ENCODE data around the gene EML4. TPM values are rescaled to one million over a fixed set of nuclear protein-coding genes. Genes with fewer than 3 reads are reported as not detected.
"Not testable (repeated sequence)": the region's sequence is repeated elsewhere in the genome, so short reads cannot be mapped to it uniquely, and the experiment has no call there.

The EML4 gene
- total and polyA plus RNA-seq, 4 donors = 9.6 to 51.9 (median 30.8) TPM

DNA sequence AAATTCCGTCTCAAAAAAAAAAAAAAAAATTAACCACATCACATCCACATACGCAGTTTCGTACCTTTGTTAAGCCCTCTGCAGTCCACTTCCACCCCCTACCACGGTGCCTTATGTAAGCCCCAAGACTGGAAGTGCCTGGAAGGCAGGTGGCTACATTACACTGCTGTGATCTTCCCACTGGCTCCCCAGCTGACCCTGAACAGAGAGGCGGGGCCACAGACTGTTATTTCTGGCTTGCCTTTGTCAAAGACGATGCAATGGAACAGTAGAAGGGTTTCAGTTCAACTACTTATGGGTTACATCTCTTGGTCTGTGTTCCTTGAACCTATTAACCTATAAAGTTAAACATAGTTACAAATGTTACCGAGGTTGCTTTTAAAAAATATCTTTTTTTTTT lies 207.6 kb downstream of the EML4 start:
- no peak for ATAC-seq (ENCODE audit: low FRiP score)
- Histone ChIP-seq H3K36me3 (ENCODE audit: control insufficient read depth in 1 of 2, insufficient read depth in 2 of 2, low read length in 1 of 2) (no peaks in the 10 kb centered on the region), H3K27ac (ENCODE audit: low read depth in 1 of 2, low read length in 2 of 2) (no peak overlapping the region), H3K4me1 (ENCODE audit: control insufficient read depth in 1 of 2, insufficient read depth in 2 of 2, low read length in 2 of 2) (no peaks in the 10 kb centered on the region), H3K27me3 (ENCODE audit: control insufficient read depth in 1 of 2, insufficient read depth in 2 of 2, low read length in 1 of 2) (no peaks in the 10 kb centered on the region), H3K9me3 (ENCODE audit: control insufficient read depth, low read length) (no peaks in the 10 kb centered on the region), H3K4me3 (ENCODE audit: low read length in 2 of 2) (no peak overlapping the region)
- no peak for DNase-seq
- intact Hi-C loops (cut with DNase I) = no loop called here
- 62 to 64% methylated on average over 7 of the region's 7 CpGs for WGBS, 2 donors

DNA sequence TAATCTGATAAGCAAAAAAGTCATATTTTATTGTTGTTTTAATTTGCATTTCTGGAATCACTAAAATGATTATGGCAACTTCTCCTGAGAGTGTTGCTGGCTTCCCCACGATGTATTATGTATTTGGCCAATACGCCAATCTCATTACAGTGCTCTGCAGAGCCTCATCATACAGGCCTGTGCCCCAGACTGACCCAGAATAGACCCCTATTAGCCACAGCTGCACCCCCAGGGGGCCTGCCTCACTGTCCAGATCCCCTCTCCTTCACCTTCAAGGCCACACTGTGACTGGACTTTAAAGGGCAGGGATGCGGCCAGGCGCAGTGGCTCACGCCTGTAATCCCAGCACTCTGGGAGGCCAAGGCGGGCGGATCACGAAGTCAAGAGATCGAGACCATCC lies 209.3 kb downstream of the EML4 start:
- Histone ChIP-seq H3K4me1 (ENCODE audit: control insufficient read depth in 1 of 2, insufficient read depth in 2 of 2, low read length in 2 of 2) (no peaks in the 10 kb centered on the region), H3K36me3 (ENCODE audit: control insufficient read depth in 1 of 2, insufficient read depth in 2 of 2, low read length in 1 of 2) (no peaks in the 10 kb centered on the region), H3K9me3 (ENCODE audit: control insufficient read depth, low read length) (no peaks in the 10 kb centered on the region), H3K27me3 (ENCODE audit: control insufficient read depth in 1 of 2, insufficient read depth in 2 of 2, low read length in 1 of 2) (no peaks in the 10 kb centered on the region), H3K27ac (ENCODE audit: low read depth in 1 of 2, low read length in 2 of 2) (no peak overlapping the region), H3K4me3 (ENCODE audit: low read length in 2 of 2) (no peak overlapping the region)
- ATAC-seq (ENCODE audit: low FRiP score) (no peak), DNase-seq (no peak)
- WGBS, 2 donors = 93 to 96% methylated on average over 9 of the region's 9 CpGs
- intact Hi-C loops (cut with DNase I) = no loop called here

DNA sequence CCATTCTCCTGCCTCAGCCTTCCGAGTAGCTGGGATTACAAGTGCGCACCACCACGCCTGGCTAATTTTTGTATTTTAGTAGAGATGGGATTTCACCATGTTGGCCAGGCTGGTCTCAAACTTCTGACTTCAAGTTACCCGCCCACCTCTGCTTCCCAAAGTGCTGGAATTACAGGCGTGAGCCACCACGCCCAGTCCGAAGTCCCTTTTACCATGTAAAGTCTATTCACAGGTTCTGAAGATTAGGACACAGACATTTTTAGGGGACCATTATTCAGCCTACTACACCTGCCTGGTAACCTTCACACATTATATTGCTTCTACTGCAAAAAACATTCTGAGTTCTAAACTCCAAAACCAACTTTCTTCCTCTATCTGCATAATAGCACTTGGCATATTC lies 210.9 kb downstream of the EML4 start:
- DNase-seq; H3K4me3 ChIP-seq (ENCODE audit: low read length in 2 of 2); intact Hi-C loops (cut with DNase I); H3K27me3 ChIP-seq (ENCODE audit: control insufficient read depth in 1 of 2, insufficient read depth in 2 of 2, low read length in 1 of 2); H3K9me3 ChIP-seq (ENCODE audit: control insufficient read depth, low read length); H3K4me1 ChIP-seq (ENCODE audit: control insufficient read depth in 1 of 2, insufficient read depth in 2 of 2, low read length in 2 of 2); H3K27ac ChIP-seq (ENCODE audit: low read depth in 1 of 2, low read length in 2 of 2); H3K36me3 ChIP-seq (ENCODE audit: control insufficient read depth in 1 of 2, insufficient read depth in 2 of 2, low read length in 1 of 2); ATAC-seq (ENCODE audit: low FRiP score): not testable (repeated sequence)
- 94% methylated on average over 7 of the region's 7 CpGs for WGBS, 2 donors

DNA sequence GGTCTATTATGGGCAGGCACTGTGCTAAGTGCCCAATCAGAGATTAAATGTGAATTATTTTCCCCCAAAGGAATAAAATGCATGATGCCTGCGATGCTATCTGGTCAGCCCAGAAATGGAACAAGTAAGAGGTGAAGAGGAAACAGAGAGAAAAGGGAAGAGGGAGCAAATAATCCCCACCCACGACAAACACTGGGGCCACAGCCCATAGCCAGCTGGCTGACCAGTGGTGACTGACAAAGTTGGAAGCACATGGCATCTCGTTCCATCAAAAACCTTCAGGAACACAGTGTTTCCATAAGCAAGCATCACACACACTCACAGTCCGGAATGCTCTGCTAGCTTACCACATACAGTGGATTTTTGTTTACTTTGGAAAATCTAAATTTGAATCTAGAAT lies 213.0 kb downstream of the EML4 start:
- intact Hi-C loops (cut with DNase I) = no loop called here
- 68 to 79% methylated on average over 4 of the region's 4 CpGs for WGBS, 2 donors
- ATAC-seq (ENCODE audit: low FRiP score) = no peak

More for the DNA sequence above, 213.0 kb downstream of the EML4 start:
- H3K4me3 ChIP-seq (ENCODE audit: low read length in 2 of 2) = no peak overlapping the region
- no peaks in the 10 kb centered on the region for H3K27me3 ChIP-seq (ENCODE audit: control insufficient read depth in 1 of 2, insufficient read depth in 2 of 2, low read length in 1 of 2)
- H3K9me3 ChIP-seq (ENCODE audit: control insufficient read depth, low read length) = no peaks in the 10 kb centered on the region
- no peaks in the 10 kb centered on the region for H3K4me1 ChIP-seq (ENCODE audit: control insufficient read depth in 1 of 2, insufficient read depth in 2 of 2, low read length in 2 of 2)
- no peak overlapping the region for H3K27ac ChIP-seq (ENCODE audit: low read depth in 1 of 2, low read length in 2 of 2)
- H3K36me3 ChIP-seq (ENCODE audit: control insufficient read depth in 1 of 2, insufficient read depth in 2 of 2, low read length in 1 of 2) = no peaks in the 10 kb centered on the region
- DNase-seq = no peak

Other genes starting within 250 kb of the EML4 start
- 100 to 1,000 TPM; 148 to 258 TPM for gene PKDCC, start 121.3 kb upstream of the EML4 start, total RNA-seq
- gene PKDCC, start 121.3 kb upstream of the EML4 start, polyA plus RNA-seq = 100 to 1,000 TPM in 1 of 2 donors, 10 to 100 TPM in 1; 48.8 to 182 TPM
- gene COX7A2L, start 191.9 kb downstream of the EML4 start, total RNA-seq = 10 to 100 TPM; 60.8 to 62.1 TPM
- gene COX7A2L, start 191.9 kb downstream of the EML4 start, polyA plus RNA-seq = 100 to 1,000 TPM in 1 of 2 donors, 10 to 100 TPM in 1; 98.5 to 265 TPM